Measurements from ENCODE around the gene VENTX.

DNA sequence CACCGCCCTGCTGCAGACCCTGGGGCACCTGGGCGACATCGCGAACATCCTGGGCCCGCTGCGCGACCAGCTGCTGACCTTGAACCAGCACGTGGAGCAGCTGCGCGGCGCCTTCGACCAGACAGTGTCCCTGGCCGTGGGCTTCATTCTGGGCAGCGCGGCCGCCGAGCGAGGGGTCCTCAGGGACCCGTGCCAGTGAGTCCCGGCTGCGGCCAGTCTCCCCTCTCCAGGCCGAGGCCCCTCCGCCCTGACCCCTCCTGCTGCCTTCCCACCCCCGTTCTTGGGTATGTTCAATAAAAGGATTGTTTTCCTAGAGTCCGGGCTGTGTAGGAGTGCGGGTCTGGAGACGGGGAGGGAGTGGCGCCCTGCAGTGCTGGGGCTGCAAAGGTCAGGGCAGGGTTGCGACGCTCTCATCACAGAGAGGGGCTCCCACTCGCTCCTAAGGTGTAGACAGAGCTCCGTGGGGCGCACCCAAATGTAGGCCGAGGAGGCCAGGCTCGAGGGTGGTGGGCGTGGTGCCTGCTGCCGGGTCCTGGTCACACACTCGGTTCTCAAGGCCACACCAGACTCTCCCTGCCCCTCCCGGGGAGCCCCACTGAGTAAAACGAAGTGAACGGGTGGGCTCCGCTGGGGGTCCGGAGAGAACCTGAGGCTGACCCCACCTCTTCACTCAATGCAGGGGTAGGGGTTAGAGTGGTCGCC, 6.3 kb upstream of the VENTX start:
- TF ChIP-seq, protein P1, sequence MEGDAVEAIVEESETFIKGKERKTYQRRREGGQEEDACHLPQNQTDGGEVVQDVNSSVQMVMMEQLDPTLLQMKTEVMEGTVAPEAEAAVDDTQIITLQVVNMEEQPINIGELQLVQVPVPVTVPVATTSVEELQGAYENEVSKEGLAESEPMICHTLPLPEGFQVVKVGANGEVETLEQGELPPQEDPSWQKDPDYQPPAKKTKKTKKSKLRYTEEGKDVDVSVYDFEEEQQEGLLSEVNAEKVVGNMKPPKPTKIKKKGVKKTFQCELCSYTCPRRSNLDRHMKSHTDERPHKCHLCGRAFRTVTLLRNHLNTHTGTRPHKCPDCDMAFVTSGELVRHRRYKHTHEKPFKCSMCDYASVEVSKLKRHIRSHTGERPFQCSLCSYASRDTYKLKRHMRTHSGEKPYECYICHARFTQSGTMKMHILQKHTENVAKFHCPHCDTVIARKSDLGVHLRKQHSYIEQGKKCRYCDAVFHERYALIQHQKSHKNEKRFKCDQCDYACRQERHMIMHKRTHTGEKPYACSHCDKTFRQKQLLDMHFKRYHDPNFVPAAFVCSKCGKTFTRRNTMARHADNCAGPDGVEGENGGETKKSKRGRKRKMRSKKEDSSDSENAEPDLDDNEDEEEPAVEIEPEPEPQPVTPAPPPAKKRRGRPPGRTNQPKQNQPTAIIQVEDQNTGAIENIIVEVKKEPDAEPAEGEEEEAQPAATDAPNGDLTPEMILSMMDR (IDR thresholded peaks at IDR 0.05) = no peak
- TF ChIP-seq POLR2AphosphoS5 (IDR thresholded peaks at IDR 0.05) (no peak), POLR2A (IDR thresholded peaks at IDR 0.05) (no peak), EP300 (IDR thresholded peaks at IDR 0.05) (no peak)
